ENCODE measurements around the gene PPP2R2C.

PPP2R2C gene

DNA sequence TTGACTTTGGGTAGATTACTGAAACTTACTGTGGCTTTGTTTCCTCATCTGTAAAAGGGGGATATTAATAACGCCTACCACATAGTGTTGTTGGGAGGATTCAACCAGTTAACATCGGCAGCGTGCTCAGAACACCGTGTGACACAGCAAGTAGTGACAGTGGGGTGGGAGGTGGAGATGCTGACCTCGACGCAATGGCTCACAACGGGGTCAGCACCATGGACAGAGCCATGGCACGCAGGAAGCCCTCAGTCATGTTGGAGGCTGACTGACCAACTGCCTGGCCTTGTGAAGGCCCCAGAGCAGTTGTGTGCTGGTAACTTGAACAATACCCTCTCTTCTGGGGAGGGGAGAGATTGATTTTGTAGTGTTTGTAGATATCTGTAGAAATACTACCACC, 109.5 kb downstream of the PPP2R2C start:
- no peak for DNase-seq
- H3K4me3 ChIP-seq (ENCODE audit: low read depth, low read length) = no peak overlapping the region
- no peaks in the 10 kb centered on the region for H3K36me3 ChIP-seq
- TF ChIP-seq, protein P1, sequence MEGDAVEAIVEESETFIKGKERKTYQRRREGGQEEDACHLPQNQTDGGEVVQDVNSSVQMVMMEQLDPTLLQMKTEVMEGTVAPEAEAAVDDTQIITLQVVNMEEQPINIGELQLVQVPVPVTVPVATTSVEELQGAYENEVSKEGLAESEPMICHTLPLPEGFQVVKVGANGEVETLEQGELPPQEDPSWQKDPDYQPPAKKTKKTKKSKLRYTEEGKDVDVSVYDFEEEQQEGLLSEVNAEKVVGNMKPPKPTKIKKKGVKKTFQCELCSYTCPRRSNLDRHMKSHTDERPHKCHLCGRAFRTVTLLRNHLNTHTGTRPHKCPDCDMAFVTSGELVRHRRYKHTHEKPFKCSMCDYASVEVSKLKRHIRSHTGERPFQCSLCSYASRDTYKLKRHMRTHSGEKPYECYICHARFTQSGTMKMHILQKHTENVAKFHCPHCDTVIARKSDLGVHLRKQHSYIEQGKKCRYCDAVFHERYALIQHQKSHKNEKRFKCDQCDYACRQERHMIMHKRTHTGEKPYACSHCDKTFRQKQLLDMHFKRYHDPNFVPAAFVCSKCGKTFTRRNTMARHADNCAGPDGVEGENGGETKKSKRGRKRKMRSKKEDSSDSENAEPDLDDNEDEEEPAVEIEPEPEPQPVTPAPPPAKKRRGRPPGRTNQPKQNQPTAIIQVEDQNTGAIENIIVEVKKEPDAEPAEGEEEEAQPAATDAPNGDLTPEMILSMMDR (IDR thresholded peaks at IDR 0.05; ENCODE audit: low read depth, low read length) = no peak
- no peaks in the 10 kb centered on the region for H3K27me3 ChIP-seq
- H3K4me1 ChIP-seq = no peaks in the 10 kb centered on the region
- H3K9me3 ChIP-seq = no peaks in the 10 kb centered on the region

DNA sequence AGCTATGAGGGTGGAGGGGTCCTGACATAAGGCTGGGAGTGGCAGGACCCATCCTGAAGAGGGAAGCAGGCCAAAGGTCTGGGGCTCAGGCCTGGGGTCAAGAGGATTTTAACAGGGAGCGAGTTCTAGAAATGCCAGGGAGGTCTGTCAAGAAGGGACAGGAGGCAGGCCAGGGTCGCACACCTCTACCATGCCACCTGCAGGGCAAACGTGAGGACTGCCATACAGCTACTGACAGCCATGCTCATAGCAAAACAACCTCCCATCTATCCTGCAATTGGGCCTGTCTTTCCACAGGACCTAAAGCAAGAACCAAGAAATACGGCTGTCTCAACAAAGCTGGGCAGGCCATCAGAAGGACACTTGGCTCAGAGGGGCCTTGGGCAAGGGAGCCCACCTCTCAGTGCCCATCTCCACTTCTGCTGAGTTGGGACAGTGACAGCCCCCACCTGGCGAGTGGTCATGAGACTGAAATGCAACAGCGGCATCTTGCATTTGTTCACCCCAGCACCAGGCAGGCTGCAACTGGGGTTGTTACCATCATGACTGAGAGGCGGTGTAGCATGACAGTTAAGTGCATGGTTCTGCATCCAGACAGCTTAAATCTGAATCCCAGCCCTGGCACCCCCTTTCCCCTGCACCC, 110.0 kb downstream of the PPP2R2C start:
- TF ChIP-seq, protein P1 (IDR thresholded peaks at IDR 0.05; ENCODE audit: low read depth, low read length) = peak; percentile 36
- no peaks in the 10 kb centered on the region for H3K9me3 ChIP-seq
- H3K4me1 ChIP-seq = no peaks in the 10 kb centered on the region
- no peak overlapping the region for H3K4me3 ChIP-seq (ENCODE audit: low read depth, low read length)
- H3K36me3 ChIP-seq = no peaks in the 10 kb centered on the region
- no peaks in the 10 kb centered on the region for H3K27me3 ChIP-seq
- no peak for DNase-seq

- H3K4me1 ChIP-seq = no peaks in the 10 kb centered on the region
- H3K27me3 ChIP-seq = no peaks in the 10 kb centered on the region
- TF ChIP-seq, protein P1 (IDR thresholded peaks at IDR 0.05; ENCODE audit: low read depth, low read length) = no peak
- H3K9me3 ChIP-seq = no peaks in the 10 kb centered on the region
- DNase-seq = no peak
- no peaks in the 10 kb centered on the region for H3K36me3 ChIP-seq
- H3K4me3 ChIP-seq (ENCODE audit: low read depth, low read length) = no peak overlapping the region
These were observed 111.2 kb downstream of the PPP2R2C start for GRCh38 chr4:6361076-6361784.

DNA sequence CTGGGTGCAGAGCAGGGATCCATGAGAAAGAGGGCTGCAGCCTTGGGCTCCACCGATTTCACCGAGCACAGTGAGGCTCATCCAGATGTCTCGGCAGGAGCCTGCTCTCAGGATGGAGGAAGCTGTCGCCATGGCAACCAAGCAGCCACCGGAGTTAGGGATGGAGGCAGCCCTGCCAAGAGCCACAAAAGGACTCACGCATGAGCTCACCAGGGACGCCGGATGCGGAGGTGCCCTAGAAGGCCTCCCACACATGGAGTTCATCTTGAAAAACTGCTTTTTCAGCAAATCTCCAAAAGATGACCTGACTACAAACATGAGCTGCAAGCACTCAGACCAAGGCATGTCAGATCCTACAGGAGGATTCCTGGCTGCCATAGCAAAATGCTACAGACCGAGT, 112.0 kb downstream of the PPP2R2C start:
- Histone ChIP-seq H3K4me3 (ENCODE audit: low read depth, low read length) (no peak overlapping the region), H3K4me1 (no peaks in the 10 kb centered on the region), H3K9me3 (no peaks in the 10 kb centered on the region), H3K27me3 (no peaks in the 10 kb centered on the region), H3K36me3 (no peaks in the 10 kb centered on the region)
- peak; percentile 59 for DNase-seq
- TF ChIP-seq, protein P1 (IDR thresholded peaks at IDR 0.05; ENCODE audit: low read depth, low read length) = no peak

GRCh38 chr4:6359536-6360308, 112.7 kb downstream of the PPP2R2C start:
- TF ChIP-seq, protein P1 (IDR thresholded peaks at IDR 0.05; ENCODE audit: low read depth, low read length) = no peak

More at GRCh38 chr4:6359536-6360308, 112.7 kb downstream of the PPP2R2C start:
- Histone ChIP-seq H3K9me3 (no peaks in the 10 kb centered on the region), H3K36me3 (no peaks in the 10 kb centered on the region), H3K4me1 (no peaks in the 10 kb centered on the region), H3K27me3 (no peaks in the 10 kb centered on the region), H3K4me3 (ENCODE audit: low read depth, low read length) (no peak overlapping the region)
- DNase-seq = no peak
